Activated T-cell treated with anti-CD3 and anti-CD28 coated beads for 4 hours (primary cell): ENCODE results near the gene GBF1.

ENCODE experiments used
- DNase-seq: peaks from one replicate; pipeline ENCODE4 v3.0.0-alpha.2; 2020

GBF1 gene

DNA sequence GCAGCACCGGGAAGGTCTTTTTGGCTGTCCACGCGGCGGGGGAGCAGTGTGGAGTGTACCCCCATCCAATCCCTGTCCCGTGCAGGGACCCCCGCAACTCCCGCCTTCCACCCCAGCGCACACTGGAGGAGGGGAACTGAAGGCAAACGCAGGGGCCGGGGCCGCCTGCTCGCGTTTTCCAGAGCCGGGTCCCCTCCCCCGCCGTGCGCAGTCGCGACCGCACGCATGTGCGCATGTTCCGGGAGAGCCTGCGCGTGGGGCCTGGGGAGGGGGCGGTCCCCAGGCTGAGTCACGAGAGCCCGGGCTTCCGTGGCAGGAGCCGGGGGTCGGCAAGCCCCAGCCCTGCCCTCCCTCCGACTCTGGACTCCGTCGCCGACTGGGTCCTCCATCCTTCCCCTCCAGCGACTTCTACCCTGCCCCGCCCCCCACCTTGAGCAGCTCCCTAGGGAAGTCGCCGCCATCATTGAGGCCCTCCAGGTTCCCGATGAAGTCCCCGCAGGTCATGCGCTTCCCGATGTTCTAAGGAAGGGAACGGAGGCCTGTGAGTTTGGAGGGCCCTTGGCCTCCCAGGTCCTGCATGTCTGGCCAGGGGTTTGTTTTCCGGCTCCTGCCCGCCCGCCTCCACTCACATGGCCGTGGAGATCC is 165.2 kb downstream of the GBF1 start:
- DNase-seq, result peak; percentile 69

DNA sequence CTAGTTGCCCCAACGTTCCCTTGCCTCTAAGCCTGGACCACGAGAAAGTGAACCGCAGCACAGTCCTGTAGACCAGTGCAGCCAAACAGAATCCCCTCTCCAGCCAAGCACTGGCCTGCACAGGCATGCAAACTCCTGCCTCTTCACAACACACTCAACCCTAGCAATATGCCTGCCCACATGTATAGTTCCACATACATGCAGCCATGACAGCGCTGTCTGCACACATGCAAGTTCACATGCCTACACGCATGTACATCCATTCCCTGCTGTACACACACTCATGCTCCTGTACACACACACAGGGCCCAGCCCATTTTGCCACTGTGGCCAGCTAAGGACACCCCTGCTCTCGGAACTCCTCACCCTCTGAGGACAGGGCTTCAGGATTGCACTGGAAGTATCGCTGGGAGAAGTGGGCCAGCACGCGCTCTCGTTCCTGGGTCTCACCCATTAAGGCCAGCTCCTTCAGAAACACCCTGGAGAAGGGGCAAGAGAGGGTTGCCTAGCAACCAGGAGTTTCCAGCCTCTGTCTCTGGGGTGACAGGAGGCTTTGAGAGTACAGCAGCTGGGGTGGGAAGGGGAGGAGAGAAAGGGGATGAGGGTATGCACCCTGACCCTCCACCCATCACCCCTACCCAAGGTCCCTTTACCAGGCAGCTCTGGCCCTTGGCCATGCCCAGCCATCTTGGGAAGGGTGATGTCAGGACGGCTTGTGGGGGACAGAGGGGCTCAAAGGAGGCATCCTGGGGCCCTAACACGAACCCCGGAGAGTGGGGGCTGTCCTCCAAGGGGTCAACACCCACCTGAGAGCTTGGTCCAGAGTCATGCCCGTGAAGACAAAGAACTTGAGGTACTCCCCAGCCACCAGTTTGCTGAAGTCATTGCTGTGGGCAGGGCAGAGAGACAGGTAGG is 166.3 kb downstream of the GBF1 start:
- no peak for DNase-seq

DNA sequence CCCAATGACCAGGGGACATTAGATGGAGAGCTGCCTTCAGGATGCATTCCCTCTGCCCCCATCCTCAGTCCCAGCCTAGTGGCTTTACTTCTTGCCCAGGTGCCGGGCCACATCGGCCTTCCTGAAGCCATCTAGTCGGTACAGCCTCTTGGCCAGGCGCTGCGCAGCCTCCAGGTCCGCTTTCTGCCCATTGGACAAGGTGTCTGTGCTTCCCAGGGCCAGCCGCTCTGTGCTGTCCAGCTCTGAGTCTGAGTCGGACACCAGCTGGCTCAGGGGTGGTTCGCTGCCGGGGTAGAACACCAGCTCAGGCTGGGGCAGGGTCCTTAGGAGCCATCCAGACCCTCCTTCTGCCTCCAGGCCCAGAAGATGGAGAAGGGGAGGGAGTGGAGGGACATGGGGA is 167.0 kb downstream of the GBF1 start:
- DNase-seq, result no peak

DNA sequence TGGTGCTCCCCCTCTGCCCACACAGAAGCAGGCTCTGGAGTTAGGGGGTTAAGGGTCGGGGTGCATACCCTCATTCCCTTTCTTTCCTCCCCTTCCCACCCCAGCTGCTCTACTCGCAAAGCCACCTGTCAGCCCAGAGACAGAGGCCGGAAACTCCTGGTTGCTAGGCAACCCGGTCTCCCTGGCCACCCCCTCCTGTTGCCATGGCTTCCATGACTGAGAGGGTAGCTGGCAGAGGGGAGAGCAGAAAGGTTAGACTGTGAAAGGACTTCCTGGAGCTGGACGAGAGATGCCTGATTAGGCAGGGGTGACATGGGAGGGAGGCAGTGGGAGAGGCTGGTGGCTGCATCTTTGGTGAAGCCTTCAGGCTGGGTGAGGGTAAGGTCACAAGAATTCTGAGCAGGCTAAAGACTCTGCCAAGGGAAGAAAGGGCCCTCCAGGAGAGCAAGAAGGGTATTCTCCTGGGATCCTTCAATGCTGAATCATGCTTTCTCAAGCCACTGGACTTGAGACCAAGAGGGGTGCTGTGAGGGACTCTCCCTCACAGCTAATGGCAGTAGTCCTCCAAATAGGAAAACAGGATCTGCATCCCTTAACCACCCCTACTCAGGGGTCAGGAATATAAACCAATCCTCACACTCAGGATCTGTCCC is 167.8 kb downstream of the GBF1 start:
- no peak for DNase-seq

DNA sequence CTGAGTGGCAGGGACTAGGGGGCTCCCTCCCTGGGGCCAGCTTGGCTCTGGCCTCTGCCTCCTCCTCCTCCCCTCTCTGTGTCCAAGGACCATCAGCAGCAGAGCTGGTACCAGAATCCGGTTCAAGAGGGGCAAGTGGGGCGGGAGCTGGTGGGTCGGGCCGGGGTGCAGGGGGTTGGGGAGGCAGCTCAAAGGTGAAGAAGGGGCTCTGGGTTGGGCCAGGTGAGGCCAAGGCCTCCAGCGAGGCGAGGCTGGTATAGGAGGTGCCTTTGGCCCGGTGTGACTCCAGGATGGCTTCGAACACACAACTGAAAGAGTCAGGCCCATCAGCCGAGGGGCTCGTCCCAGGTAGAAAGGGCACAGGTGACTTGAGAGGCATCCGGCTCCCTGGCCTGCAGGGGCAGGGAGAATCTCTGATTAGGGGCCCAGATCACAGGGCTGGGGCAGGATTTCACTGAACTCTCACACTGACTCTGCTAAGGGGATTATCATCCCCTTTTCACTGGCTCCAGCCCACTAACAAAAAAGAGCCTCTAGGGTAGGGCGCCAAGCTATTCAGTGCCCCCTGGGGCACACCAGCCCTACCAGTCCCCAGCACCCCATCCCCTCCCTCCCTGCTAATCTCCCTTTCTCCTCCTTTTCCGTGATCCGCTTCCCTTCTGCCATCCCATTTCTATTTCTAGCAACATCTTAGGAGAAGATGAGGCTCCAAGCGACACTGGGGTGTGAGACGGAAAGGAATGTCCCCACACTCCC is 168.7 kb downstream of the GBF1 start:
- no peak for DNase-seq

DNA sequence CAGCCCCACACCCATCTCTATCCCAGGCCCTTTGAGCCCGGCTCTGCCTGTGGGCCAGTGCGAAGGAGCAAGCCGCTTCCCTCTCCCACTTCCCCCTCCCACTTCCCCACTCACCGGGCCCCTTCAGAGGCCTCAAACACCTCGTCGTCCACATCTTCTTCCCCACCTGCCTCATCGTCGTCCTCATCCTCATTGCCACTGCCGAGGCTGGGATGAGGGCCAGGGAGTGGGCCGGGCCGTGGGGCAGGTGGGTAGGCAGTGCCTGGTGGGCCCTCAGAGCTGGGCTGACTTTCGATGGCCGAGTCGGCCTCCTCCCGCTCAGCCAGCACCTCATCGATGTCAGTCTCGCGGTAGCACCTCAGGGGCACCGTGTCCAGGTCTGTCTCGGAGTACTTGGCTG is 169.4 kb downstream of the GBF1 start:
- no peak for DNase-seq

DNA sequence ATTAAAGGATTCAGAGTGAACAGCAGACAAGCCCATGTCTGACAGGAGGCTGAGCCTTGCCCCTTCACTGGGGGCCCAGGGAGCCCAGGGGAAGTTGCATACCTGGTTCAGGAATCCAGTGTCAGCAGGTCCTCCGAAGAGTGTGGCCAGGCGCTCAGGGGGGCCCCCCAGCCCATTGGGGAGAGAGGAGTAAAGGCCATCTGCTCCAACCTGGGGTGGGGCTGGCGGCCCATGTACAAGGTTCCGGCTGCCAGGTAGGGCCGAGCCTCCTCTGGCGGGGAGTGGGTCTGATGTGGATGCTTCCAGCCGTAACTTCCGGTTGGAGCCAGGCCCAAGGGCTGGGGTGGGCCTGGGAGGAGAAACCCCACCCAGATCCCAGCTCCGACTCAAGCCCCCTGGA is 171.0 kb downstream of the GBF1 start:
- DNase-seq, result no peak

DNA sequence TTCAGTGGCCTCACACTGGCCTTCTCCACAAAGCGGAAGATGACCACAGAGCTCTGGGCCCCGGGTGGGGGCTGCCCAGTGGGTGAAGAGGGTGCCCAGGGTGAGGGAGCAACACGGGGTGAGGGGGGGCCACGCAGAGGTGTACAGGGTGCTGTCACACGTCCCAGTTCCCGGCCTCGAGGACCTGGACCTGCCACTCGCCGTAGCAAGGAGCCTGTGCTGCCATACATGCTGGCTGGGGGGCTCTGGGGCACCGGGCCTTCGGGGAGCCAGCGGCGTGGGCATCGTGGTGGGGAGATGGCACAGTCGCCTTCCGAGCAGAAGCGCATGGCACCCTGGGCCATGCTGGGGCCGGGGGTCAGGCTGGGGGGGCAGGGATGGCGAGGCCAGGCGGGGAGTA is 171.4 kb downstream of the GBF1 start:
- DNase-seq, result no peak

DNA sequence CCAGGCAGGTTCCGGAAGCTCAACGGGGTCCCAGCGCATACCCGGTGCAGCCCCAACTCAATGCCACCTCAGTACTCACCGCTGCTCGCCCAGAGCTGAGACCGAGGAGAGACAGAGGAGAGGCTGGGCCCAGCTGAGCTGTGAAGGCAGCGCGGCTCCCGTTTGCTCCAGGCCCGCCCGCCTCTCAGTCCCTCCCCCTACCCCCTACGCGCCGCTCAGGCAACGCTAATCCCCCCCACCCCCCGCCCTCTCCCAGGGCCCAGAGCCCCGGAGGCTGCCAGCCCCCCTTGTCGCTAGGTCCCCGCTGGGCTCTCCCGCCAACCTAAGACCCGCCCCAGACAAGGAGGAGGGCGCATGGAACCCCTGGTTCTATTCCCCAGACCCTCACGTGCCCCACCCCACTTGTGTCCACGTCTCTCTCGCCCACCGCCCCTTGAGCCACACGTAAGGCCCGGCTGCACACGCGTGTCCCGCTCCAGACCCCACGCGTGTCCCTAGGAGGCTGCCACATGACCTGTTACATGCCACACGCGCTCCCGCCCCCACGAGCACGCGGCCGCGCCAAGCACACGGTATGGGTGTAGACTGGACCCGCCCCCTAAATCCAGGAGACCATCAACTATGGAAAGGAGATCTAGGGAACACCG is 173.4 kb downstream of the GBF1 start, which contains the start of gene PSD:
PSD (minus strand) TSS at position 164 of the 647 bp plus-strand sequence. CDS start 1,747 bp downstream, outside the sequence.
- DNase-seq, result no peak

DNA sequence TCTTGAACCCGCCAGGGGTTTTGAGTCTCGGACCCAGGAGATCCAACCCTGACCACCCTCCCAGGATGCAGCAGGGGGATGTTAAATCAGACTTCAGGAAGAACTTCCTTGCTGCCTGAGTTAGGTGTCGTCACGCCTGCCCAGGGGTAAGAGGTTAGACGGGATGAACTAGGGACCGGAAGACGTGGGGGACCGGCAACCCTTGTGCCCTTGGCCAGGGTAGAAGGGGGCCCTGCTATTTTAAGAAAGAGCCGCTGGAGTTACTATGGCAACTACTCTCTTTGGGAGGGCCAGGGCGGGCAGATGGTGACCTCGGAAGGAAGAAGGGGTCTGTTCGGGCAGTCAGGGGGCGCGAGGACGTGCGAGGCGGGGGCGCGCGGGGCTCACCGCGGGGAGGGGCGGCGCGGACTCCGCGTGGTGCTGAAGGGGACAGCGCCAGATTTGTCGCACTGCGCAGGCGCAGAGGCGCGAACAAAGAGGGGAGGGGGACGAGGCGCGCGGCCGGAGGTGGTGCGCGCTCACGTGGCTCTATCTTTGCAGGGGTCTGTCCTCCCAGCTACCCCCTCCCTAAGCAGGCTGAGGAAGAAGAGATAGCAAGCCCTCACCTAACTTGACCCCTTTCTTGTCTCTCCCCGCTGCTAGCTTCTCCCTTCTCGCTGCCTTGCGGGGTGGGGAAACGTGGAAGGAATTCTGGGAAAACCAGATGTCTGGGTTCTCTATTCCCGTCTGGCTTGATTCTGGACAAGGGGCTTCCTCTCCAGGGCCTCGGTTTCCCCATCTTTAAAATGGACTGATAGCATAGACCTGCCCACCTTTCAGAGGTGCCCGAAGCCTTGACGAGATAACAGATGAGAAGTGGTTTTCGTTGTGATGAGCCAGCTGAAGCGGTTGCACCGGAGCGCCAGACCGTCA is 174.2 kb downstream of the GBF1 start:
- peak; percentile 53 for DNase-seq

DNA sequence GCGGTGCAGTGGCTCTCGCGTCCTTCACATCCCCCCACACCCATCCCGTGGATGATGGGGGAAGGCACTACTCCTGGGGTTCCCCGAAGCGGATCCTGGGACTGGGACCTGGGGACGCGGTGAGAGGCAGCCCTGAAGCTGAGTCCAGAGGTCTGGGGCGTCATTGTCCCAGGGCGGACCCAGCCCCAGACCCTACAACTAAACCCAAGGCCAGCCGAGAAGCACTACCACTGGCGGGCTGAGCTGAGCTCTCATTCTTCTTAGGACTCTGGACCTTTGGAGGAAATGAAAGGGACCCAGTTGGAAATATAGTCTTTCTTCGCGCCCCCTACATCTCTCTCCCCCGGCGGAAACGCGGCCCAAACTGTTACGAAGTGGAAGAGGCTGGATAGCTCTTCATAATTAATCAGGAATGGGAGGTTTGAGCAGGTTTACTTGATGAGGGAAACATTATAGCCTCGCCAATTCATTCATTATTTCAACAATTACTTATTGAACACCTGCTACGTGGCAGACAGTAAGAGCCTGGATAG is 174.9 kb downstream of the GBF1 start:
- DNase-seq, result no peak

DNA sequence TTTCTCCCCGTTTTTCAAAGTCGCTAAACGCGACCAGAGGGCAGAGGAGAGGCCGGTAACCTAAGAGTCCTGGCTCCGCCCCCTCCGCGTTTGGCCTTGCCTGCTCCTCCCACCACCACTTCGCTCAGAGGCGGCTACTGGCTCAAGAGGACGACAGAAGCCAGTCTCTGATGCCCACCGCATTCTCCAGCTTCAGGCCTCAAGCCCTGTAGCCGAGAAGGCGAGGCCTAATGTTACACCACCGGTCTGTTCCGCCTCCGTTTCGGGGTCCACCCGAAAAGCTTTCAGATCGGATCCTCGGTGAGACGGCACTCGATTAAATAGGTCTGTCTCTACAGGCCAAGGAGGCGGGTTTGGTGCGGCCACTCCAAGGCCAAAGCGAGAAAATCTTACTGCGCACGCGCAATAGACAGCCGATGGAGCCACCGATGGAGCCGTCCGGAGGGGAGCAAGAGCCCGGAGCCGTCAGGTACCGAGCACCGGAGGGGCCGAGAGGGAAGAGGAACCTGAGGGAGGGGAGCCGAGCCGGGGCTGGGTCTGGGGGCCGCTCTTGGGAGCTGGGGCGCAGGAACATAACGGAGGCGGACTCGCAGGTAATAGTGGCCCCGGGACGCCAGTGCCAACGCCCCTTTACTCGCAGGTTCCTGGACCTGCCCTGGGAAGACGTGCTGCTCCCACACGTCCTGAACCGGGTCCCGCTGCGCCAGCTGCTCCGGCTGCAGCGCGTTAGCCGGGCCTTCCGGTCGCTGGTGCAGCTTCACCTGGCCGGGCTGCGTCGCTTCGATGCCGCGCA is 175.6 kb downstream of the GBF1 start, which contains the start of gene FBXL15:
FBXL15 (plus strand) TSS at position 123 of the 793 bp plus-strand sequence; CDS start at position 417, 294 bp downstream.
- peak; percentile 92 for DNase-seq

DNA sequence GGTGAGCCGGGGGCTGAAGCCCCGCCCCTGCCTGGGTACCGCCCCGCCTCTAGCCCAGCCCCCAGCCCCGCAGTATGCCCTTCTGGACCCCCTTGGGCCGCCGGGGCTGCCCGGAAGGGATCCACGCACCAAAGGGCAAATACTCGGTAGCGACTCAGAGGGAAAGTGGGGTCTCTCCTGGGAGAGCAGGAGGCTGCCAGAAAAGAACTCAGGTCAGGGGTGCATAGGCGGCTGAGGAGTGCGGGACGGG is 176.1 kb downstream of the GBF1 start:
- DNase-seq, result no peak

DNA sequence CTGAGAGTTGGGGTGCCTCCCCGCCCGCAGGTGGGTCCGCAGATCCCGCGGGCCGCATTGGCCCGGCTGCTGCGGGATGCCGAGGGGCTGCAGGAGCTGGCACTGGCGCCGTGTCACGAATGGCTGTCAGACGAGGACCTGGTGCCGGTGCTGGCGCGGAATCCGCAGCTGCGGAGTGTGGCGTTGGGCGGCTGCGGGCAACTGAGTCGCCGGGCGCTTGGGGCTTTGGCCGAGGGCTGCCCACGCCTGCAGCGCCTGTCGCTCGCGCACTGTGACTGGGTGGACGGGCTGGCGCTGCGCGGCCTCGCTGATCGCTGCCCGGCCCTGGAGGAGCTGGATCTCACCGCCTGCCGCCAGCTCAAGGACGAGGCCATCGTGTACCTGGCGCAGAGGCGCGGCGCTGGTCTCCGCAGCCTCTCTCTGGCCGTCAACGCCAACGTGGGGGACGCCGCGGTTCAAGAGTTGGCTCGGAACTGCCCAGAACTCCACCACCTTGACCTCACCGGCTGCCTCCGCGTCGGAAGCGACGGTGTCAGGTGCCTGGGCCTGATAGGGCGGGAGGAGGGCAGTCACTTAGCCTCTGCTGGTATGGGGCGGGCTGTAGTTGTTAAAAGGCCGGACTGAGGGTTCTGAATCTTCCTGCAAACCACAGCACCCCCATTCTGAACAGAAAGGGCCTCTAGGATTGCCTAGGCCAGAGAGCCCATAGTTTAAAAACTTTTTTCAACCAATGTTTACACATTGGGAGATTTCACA is 176.6 kb downstream of the GBF1 start:
- DNase-seq, result no peak

DNA sequence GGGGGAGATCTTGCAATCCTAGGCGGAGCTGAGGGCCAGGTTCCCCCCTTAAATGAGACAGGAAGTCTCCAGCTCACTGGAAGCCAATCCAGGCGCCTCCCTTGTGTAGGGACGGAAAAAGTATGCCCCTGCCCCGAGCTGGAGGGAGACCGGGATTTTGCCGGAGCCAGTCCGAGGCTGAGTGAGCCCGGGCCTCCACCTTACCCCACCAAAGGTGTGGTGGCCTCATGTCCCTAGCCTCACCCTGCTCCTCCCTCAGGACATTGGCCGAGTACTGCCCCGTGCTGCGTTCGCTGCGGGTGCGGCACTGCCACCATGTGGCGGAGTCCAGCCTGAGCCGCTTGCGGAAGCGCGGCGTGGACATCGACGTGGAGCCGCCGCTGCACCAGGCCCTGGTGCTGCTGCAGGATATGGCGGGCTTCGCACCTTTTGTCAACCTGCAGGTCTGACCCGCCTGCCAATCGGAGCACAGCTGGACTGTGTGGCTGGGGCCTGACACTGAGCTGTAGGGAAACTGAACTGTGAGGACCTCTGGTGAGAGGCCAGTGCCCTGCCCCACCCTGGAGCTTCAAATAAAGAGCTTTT is 177.3 kb downstream of the GBF1 start:
- no peak for DNase-seq

DNA sequence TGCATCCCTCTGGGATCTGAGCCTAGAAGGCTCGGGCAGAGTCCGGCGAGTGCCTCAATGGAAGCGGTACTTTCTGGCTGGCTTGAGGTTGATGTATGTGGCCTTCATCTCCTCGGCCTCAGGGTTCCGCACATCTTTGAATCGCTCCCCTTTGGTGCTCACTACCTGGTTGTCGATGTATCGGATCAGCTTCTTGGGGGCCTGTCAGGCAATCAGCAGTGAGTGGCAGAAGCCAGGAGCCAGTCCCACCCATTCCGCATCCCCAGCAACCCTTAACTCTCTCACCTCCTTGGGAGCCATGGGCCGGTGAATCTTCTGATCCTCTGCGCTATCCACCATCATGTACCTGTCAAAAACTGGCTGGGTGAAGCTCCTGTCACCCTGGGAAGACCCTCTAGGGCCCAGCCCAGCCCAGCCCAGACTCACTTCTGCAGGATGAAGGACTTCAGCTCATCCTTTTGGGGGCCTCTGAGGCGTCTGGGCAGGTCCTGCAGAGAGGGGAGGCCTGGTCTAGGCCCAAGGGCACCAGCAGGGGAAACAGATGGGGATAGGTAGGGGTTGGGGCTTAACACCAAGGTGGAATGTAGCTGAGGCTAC is 178.1 kb downstream of the GBF1 start:
- no peak for DNase-seq

DNA sequence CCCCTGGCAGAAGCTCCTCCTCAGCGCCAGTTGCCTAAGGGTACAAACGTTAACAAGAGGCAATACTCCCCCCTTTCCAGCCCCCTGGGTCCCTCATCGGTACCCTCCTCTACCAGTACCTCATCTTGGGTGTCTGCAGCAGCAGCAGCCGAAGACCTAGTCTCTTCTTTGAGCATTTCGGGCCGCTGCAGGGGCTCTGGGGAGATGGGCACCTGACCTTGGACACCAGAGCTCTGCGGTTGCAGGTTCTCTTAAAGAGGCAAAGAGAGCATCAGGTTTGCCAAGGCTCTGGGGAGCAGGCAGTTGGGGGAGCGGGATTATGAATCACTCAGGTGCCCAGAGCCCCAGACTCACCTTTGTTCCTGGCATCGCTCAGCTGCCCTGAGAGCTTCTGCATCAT is 178.8 kb downstream of the GBF1 start:
- no peak for DNase-seq

DNA sequence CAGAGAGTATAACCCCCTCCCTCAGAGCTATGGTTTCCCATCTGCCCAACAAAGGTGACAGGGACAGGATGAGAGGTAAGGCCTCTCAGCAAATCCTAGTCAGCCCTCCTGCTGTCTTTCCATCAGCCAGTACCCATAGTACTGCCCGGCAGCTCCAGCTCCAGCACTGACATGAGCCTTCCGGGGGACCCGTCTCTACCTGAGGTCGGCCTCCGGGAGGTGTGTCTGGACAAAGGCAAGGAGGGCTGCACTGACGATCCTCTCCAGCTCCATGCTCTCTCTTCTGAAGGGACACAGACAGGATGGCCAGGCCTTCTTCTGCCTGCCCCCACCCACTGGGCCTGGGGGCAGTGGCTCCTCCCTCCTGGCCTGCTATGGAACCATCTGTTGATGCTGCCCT is 179.6 kb downstream of the GBF1 start:
- DNase-seq, result no peak

DNA sequence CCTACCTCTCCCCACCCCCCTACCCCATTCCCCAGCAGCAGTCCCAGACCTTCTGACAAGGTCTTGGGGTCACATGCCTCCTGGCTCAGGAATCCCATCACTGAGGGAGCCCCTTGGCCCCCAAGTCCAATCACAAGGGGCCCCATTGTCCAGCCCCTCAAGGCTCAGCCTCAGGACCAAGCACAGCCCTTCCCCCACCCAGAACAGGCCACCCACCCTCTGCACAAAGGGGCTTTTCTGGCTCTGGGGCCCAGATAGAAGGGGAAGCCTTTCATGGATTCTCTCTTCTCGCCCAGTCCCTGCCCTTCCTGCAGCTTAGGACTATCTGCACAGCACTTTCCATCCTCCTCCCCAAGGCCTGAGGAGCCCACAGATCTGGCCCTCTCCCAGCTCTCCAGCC is 180.1 kb downstream of the GBF1 start:
- no peak for DNase-seq
